Endodermal cell (in vitro differentiated cells): ENCODE data around the gene PHIP. TPM values are rescaled to one million over a fixed set of nuclear protein-coding genes. Genes with fewer than 3 reads are reported as not detected.

Source experiments
- DNase-seq: peaks from one replicate; pipeline ENCODE4 v3.0.0-alpha.2; 2017
- H3K27ac ChIP-seq: 2 replicates; pipeline ENCODE4 v1.5.1; 2013; ENCODE audit warnings: mild to moderate bottlenecking, low read depth, low read length, moderate library complexity
- H3K27me3 ChIP-seq: 2 replicates; pipeline ENCODE4 v1.6.1; 2013; ENCODE audit warnings: mild to moderate bottlenecking, low read length, moderate library complexity; ENCODE audit not compliant: insufficient read depth, control insufficient read depth, poor library complexity, severe bottlenecking
- H3K36me3 ChIP-seq: 2 replicates; pipeline ENCODE4 v1.7.0; 2013; ENCODE audit warnings: mild to moderate bottlenecking, low read length, moderate library complexity; ENCODE audit not compliant: control insufficient read depth, insufficient read depth
- H3K4me1 ChIP-seq: one replicate; pipeline ENCODE4 v1.7.0; 2013; ENCODE audit warnings: low read length; ENCODE audit not compliant: control insufficient read depth, insufficient read depth
- H3K4me3 ChIP-seq: 2 replicates; pipeline ENCODE4 v1.5.1; 2013; ENCODE audit warnings: mild to moderate bottlenecking, low read length, moderate library complexity
- H3K9ac ChIP-seq: 2 replicates; pipeline ENCODE4 v1.6.1; 2013; ENCODE audit warnings: mild to moderate bottlenecking, low read length, moderate library complexity; ENCODE audit not compliant: poor library complexity, severe bottlenecking; ENCODE audit errors: extremely low read depth
- H3K9me3 ChIP-seq: 2 replicates; pipeline ENCODE4 v1.6.1; 2013; ENCODE audit warnings: mild to moderate bottlenecking, low read length, moderate library complexity; ENCODE audit not compliant: control insufficient read depth
- H3K27ac Mint-ChIP-seq: 2 replicates; pipeline ENCODE4 v1.8.0; 2020; ENCODE audit warnings: mixed read lengths
- H3K27me3 Mint-ChIP-seq: 2 replicates; pipeline ENCODE4 v1.8.0; 2021; ENCODE audit warnings: mild to moderate bottlenecking, mixed read lengths; ENCODE audit not compliant: insufficient read depth
- H3K36me3 Mint-ChIP-seq: 2 replicates; pipeline ENCODE4 v1.8.0; 2020; ENCODE audit warnings: low read depth, mixed read lengths
- H3K4me1 Mint-ChIP-seq: 2 replicates; pipeline ENCODE4 v1.8.0; 2020; ENCODE audit warnings: mixed read lengths
- H3K4me3 Mint-ChIP-seq: 2 replicates; pipeline ENCODE4 v1.8.0; 2020; ENCODE audit warnings: mild to moderate bottlenecking, moderate library complexity, mixed read lengths
- H3K9me3 Mint-ChIP-seq: 2 replicates; pipeline ENCODE4 v1.8.0; 2020; ENCODE audit warnings: mild to moderate bottlenecking, mixed read lengths
- WGBS, 2 experiments: methylation state at CpG; one replicate each; pipeline versions ENCODE4 v1.1.5 to v1.1.7; 2013; ENCODE audit warnings: missing lambda C conversion rate in 2 of 2, mixed read lengths in 1 of 2; ENCODE audit not compliant: insufficient coverage in 1 of 2, insufficient read length in 1 of 2; 5-methylcytosine and 5-hydroxymethylcytosine counted together
- total RNA-seq, 2 donors: library from RNA; stranded (reverse); fragmentation: NEBNext Ultra II Directional in 1 of 2; extraction: Animal tissue kit (Norgen Biotek cat#: 25700) in 1 of 2; gene quantifications; 2 replicates in 1 of 2; 3 replicates in 1 of 2; pipeline ENCODE4 v1.2.1, GENCODE V29; 2021
- TF ChIP-seq, protein P1 (sequence below): fragments of 200-600 bp; sonication (generic); conservative IDR thresholded peaks from 2 replicates; pipeline ENCODE4 v1.5.0; 2021; ENCODE audit warnings: antibody characterized with exemption, mild to moderate bottlenecking

The PHIP gene
- total RNA-seq, 2 donors from 2014 or later: 49.8 to 59.7 TPM

DNA sequence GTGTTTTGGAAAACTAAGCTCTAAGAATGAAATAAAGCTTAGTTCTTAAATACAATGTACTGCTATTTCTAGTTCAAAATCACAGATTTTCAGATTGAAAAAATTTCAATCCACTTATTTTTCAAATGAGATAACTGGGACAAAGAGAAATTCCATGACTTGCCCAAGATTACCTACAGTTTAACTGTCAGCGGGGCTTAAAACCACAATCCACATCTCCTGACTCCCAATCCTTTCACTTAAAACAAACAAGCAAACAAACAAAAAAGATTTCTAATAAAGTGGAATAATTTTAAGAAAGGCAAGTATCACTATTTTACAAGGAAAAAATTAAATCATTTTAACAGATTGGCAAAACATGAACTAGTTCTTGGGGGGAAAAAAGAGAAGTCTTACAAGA lies 4.2 kb downstream of the PHIP start:
- Histone ChIP-seq H3K9me3 (no peaks in the 10 kb centered on the region), H3K4me1 (peaks cover 4% of the 10 kb centered on the region), H3K4me3 (peak overlapping the region; percentile 91), H3K27ac (no peak overlapping the region), H3K27me3 (no peaks in the 10 kb centered on the region), H3K9ac (peak overlapping the region; percentile 1), H3K36me3 (peaks cover 24% of the 10 kb centered on the region)
- Mint-ChIP-seq H3K36me3 (peaks cover 8% of the 10 kb centered on the region), H3K4me3 (peak overlapping the region; percentile 88), H3K27ac (no peak overlapping the region), H3K27me3 (no peaks in the 10 kb centered on the region), H3K9me3 (no peaks in the 10 kb centered on the region), H3K4me1 (peaks cover 27% of the 10 kb centered on the region)
- TF ChIP-seq, protein P1, sequence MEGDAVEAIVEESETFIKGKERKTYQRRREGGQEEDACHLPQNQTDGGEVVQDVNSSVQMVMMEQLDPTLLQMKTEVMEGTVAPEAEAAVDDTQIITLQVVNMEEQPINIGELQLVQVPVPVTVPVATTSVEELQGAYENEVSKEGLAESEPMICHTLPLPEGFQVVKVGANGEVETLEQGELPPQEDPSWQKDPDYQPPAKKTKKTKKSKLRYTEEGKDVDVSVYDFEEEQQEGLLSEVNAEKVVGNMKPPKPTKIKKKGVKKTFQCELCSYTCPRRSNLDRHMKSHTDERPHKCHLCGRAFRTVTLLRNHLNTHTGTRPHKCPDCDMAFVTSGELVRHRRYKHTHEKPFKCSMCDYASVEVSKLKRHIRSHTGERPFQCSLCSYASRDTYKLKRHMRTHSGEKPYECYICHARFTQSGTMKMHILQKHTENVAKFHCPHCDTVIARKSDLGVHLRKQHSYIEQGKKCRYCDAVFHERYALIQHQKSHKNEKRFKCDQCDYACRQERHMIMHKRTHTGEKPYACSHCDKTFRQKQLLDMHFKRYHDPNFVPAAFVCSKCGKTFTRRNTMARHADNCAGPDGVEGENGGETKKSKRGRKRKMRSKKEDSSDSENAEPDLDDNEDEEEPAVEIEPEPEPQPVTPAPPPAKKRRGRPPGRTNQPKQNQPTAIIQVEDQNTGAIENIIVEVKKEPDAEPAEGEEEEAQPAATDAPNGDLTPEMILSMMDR: no peak
- no peak for DNase-seq
- WGBS, 2 experiments: 50% methylated on average over 1 of the region's 1 CpG; no CpG with 5 or more reads in 1 of the 2 experiments

DNA sequence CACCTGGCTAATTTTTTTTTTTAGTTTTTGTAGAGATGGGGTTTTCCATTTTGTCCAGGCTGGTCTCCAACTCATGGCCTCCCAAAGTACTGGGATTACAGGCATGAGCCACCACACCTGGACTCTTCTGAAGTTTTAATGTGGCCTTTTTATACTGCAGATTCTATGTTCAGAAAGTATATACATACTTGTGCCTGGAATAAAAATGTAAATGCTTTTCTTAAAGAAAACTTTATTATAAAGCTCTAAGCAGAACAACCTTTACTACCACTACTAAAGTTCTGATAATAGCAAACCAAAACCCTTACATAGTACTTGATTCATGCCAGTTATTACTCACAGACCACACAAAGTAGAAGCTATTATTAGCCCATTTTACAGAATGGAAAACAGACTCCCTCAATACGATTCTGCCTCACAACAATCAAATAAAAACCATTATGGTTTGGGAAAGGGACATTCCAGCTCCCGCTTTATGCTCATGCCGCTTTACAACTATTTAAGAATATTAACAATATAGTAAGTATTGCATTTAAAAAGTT lies 5.3 kb downstream of the PHIP start:
- Histone ChIP-seq H3K9ac (no peak overlapping the region), H3K4me3 (no peak overlapping the region), H3K27ac (no peak overlapping the region), H3K36me3 (peaks cover 32% of the 10 kb centered on the region), H3K9me3 (no peaks in the 10 kb centered on the region), H3K4me1 (peaks cover 4% of the 10 kb centered on the region), H3K27me3 (no peaks in the 10 kb centered on the region)
- Mint-ChIP-seq H3K27me3 (no peaks in the 10 kb centered on the region), H3K27ac (no peak overlapping the region), H3K4me3 (no peak overlapping the region), H3K4me1 (peaks cover 31% of the 10 kb centered on the region), H3K9me3 (no peaks in the 10 kb centered on the region), H3K36me3 (peaks cover 14% of the 10 kb centered on the region)
- no peak for DNase-seq
- WGBS, 2 experiments: 92% methylated on average over 1 of the region's 3 CpGs; no CpG with 5 or more reads in 1 of the 2 experiments
- TF ChIP-seq, protein P1: no peak

GRCh38 chr6:79071547-79071946 lies 6.5 kb downstream of the PHIP start:
- TF ChIP-seq, protein P1: no peak
- Histone ChIP-seq H3K27ac (no peak overlapping the region), H3K4me1 (peaks cover 4% of the 10 kb centered on the region)

More at GRCh38 chr6:79071547-79071946, 6.5 kb downstream of the PHIP start:
- Mint-ChIP-seq H3K27ac (no peak overlapping the region), H3K4me3 (no peak overlapping the region), H3K36me3 (peaks cover 19% of the 10 kb centered on the region), H3K27me3 (no peaks in the 10 kb centered on the region), H3K4me1 (peaks cover 31% of the 10 kb centered on the region), H3K9me3 (no peaks in the 10 kb centered on the region)
- Histone ChIP-seq H3K27me3 (no peaks in the 10 kb centered on the region), H3K4me3 (no peak overlapping the region), H3K9ac (no peak overlapping the region), H3K9me3 (no peaks in the 10 kb centered on the region), H3K36me3 (peaks cover 32% of the 10 kb centered on the region)
- no peak for DNase-seq
